ENCODE data around the gene LCP2. TPM values are rescaled to one million over a fixed set of nuclear protein-coding genes. Genes with fewer than 3 reads are reported as not detected.

The LCP2 gene
- total RNA-seq, 2 experiments from 2014 or later, result 154 to 155 TPM

DNA sequence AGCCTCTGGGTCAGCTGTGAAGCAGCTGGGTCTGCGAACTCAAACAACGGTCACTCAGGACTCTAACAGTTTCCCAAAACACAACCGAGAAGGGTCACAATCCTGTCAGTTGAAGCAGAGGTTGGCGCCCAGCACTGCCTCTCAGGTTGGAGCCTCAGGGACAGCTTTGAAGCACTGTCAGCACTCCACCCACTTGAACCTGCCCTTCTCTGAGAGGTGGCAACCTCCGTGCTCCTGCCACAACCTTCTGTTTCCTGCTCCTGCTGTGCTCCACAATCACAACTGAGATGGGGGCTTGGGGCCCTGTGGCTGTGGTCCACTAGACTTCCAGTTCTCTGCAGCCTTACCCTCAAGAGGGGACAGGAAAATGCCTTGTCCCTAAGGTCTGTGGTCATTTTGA, 21.7 kb upstream of the LCP2 start:
- intact Hi-C loops (cut with DNase I, micrococcal nuclease), result no loop called here
- peaks cover 12% of the 10 kb centered on the region for H3K4me1 ChIP-seq (ENCODE audit: insufficient read depth, low read length)
- no peak overlapping the region for H3K27ac Mint-ChIP-seq
- ATAC-seq (ENCODE audit: poor library complexity) (peak; percentile 69), DNase-seq (peak in 2 of 14 experiments; percentile 33 to 56)
- POLR2A ChIA-PET, result interaction anchor here (0.7 to 3.3 kb wide), 9 partner anchors 13 to 53 kb away, joined by 3 to 38 read pairs (median 3); partner anchors contain the start of gene LCP2
- CTCF ChIA-PET, result interaction anchor here (1.9 kb wide), 1 partner anchor 11 kb away, joined by 3 read pairs; no protein-coding TSS in a partner anchor
- no peak overlapping the region for H3K4me3 ChIP-seq (ENCODE audit: low read length)
- H3K4me1 Mint-ChIP-seq (ENCODE audit: low read depth), result peaks cover 60% of the 10 kb centered on the region
- no peaks in the 10 kb centered on the region for H3K27me3 Mint-ChIP-seq
- H3K9me3 ChIP-seq (ENCODE audit: control insufficient read depth in 1 of 2, insufficient read depth in 1 of 2, low read length in 2 of 2), result no peaks in the 10 kb centered on the region
- H3K36me3 ChIP-seq (ENCODE audit: insufficient read depth, low read length), result no peaks in the 10 kb centered on the region
- H3K27ac ChIP-seq (ENCODE audit: low read depth in 1 of 2, low read length in 2 of 2), result no peak overlapping the region
- no peak for TF ChIP-seq CTCF (IDR thresholded peaks at IDR 0.05)
- H3K27me3 ChIP-seq (ENCODE audit: control insufficient read depth in 1 of 2, insufficient read depth in 2 of 2, low read length in 2 of 2), result no peaks in the 10 kb centered on the region
- no peak overlapping the region for H3K4me3 Mint-ChIP-seq
- no peaks in the 10 kb centered on the region for H3K9me3 Mint-ChIP-seq
- H3K36me3 Mint-ChIP-seq (ENCODE audit: low read depth), result no peaks in the 10 kb centered on the region

GRCh38 chr5:170317499-170317898, 19.9 kb upstream of the LCP2 start:
- peak overlapping the region; percentile 15 for H3K27ac Mint-ChIP-seq
- H3K27me3 ChIP-seq (ENCODE audit: control insufficient read depth in 1 of 2, insufficient read depth in 2 of 2, low read length in 2 of 2), result no peaks in the 10 kb centered on the region
- no peak for DNase-seq

DNA sequence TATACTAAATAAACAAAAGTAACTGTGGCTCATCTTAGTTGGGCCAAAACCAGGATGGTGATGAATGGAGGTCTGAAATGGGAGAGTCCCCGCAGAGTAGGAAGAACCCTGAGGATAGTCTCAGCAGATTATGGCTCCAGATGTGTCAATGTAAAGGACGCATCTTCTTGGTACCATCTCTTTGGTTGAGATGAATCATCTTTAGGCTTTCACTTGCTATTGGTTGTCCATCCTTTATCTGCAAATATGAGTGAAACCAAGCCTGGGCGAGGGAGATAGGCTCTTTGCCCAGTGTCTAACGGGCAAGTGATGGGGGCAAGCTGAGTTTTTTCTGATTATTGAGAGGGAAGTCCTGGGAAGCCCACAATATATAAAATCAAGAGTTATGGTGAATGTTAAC, 19.4 kb upstream of the LCP2 start:
- TF ChIP-seq CTCF (IDR thresholded peaks at IDR 0.05), result no peak
- H3K36me3 Mint-ChIP-seq (ENCODE audit: low read depth), result no peaks in the 10 kb centered on the region
- no peaks in the 10 kb centered on the region for H3K27me3 ChIP-seq (ENCODE audit: control insufficient read depth in 1 of 2, insufficient read depth in 2 of 2, low read length in 2 of 2)
- peaks cover 73% of the 10 kb centered on the region for H3K4me1 Mint-ChIP-seq (ENCODE audit: low read depth)
- H3K36me3 ChIP-seq (ENCODE audit: insufficient read depth, low read length), result no peaks in the 10 kb centered on the region
- ATAC-seq (ENCODE audit: poor library complexity) (no peak), DNase-seq (no peak)
- no peaks in the 10 kb centered on the region for H3K9me3 ChIP-seq (ENCODE audit: control insufficient read depth in 1 of 2, insufficient read depth in 1 of 2, low read length in 2 of 2)
- H3K9me3 Mint-ChIP-seq, result no peaks in the 10 kb centered on the region
- no peak overlapping the region for H3K27ac ChIP-seq (ENCODE audit: low read depth in 1 of 2, low read length in 2 of 2)
- H3K4me3 Mint-ChIP-seq, result no peak overlapping the region
- ChIA-PET POLR2A (interaction anchor here (0.6 to 3.3 kb wide), 3 partner anchors 15 to 21 kb away, joined by 3 to 38 read pairs (median 3); no protein-coding TSS in a partner anchor), CTCF (interaction anchor here (1.0 kb wide), 1 partner anchor 13 kb away, joined by 3 read pairs; no protein-coding TSS in a partner anchor)
- no peak overlapping the region for H3K4me3 ChIP-seq (ENCODE audit: low read length)
- peaks cover 34% of the 10 kb centered on the region for H3K4me1 ChIP-seq (ENCODE audit: insufficient read depth, low read length)
- peak overlapping the region; percentile 15 for H3K27ac Mint-ChIP-seq
- intact Hi-C loops (cut with DNase I, micrococcal nuclease), result no loop called here
- no peaks in the 10 kb centered on the region for H3K27me3 Mint-ChIP-seq

More at GRCh38 chr5:170317499-170317898, 19.9 kb upstream of the LCP2 start:
- Mint-ChIP-seq H3K36me3 (ENCODE audit: low read depth) (no peaks in the 10 kb centered on the region), H3K9me3 (no peaks in the 10 kb centered on the region), H3K27me3 (no peaks in the 10 kb centered on the region), H3K4me1 (ENCODE audit: low read depth) (peaks cover 67% of the 10 kb centered on the region), H3K4me3 (no peak overlapping the region)
- Histone ChIP-seq H3K36me3 (ENCODE audit: insufficient read depth, low read length) (no peaks in the 10 kb centered on the region), H3K4me3 (ENCODE audit: low read length) (no peak overlapping the region), H3K27ac (ENCODE audit: low read depth in 1 of 2, low read length in 2 of 2) (no peak overlapping the region), H3K9me3 (ENCODE audit: control insufficient read depth in 1 of 2, insufficient read depth in 1 of 2, low read length in 2 of 2) (no peaks in the 10 kb centered on the region), H3K4me1 (ENCODE audit: insufficient read depth, low read length) (peaks cover 29% of the 10 kb centered on the region)
- ATAC-seq (ENCODE audit: poor library complexity), result no peak
- CTCF ChIA-PET, result interaction anchor here (1.0 kb wide), 1 partner anchor 13 kb away, joined by 3 read pairs; no protein-coding TSS in a partner anchor
- no peak for TF ChIP-seq CTCF (IDR thresholded peaks at IDR 0.05)
- intact Hi-C loops (cut with DNase I, micrococcal nuclease), result no loop called here
- POLR2A ChIA-PET, result interaction anchor here (1.2 to 3.3 kb wide), 2 partner anchors 15 to 21 kb away, joined by 3 to 38 read pairs; no protein-coding TSS in a partner anchor
